K562 (cell line): ENCODE results near the gene FADS1. TPM values are rescaled to one million over a fixed set of nuclear protein-coding genes. Genes with fewer than 3 reads are reported as not detected.

ENCODE experiments used
- CAMTA2 ChIP-seq: fragments of 250-450 bp; sonication (Bioruptor Pico); conservative IDR thresholded peaks from 2 replicates; pipeline ENCODE4 v1.5.1; 2022
- ELF1 ChIP-seq: fragments of 200-800 bp; sonication (Bioruptor generic); IDR thresholded peaks from 2 replicates; pipeline ENCODE4 v1.6.1; 2016; ENCODE audit warnings: missing genetic modification characterization, missing compliant biosample characterization
- GTF2F1 ChIP-seq: IDR thresholded peaks from 2 replicates; pipeline ENCODE4 v1.6.1; 2011; ENCODE audit warnings: low read depth, low read length, improper control_type of control experiment
- KAT8 ChIP-seq: fragments of 450-650 bp; IDR thresholded peaks from 2 replicates; pipeline ENCODE4 v1.6.1; 2016; ENCODE audit warnings: low read depth, mild to moderate bottlenecking
- LARP7 ChIP-seq: fragments of 450-650 bp; IDR thresholded peaks from 2 replicates; pipeline ENCODE4 v1.6.1; 2016
- MBD1 ChIP-seq: fragments of 250-450 bp; sonication (Bioruptor Pico); IDR thresholded peaks from 2 replicates; pipeline ENCODE4 v1.8.0; 2022; ENCODE audit warnings: inconsistent platforms
- MCM2 ChIP-seq: fragments of 450-650 bp; IDR thresholded peaks from 2 replicates; pipeline ENCODE4 v1.6.1; 2017; ENCODE audit warnings: low read depth, mild to moderate bottlenecking
- MED1 ChIP-seq: sonication (generic); formaldehyde crosslinking; IDR thresholded peaks from 2 replicates; pipeline ENCODE4 v1.8.1; 2023; ENCODE audit warnings: missing genetic modification reagents, borderline replicate concordance
- NFATC3 ChIP-seq: fragments of 450-650 bp; IDR thresholded peaks from 2 replicates; pipeline ENCODE4 v1.6.1; 2017; ENCODE audit warnings: mild to moderate bottlenecking
- NR2C2 ChIP-seq, 2 experiments: fragments of 200-800 bp in 1 of 2; sonication (Bioruptor generic) in 1 of 2; sonication (generic) in 1 of 2; formaldehyde crosslinking in 1 of 2; IDR thresholded peaks; 2 replicates each; pipeline versions ENCODE4 v1.6.1 to v1.8.0; 2016 to 2022; ENCODE audit warnings: mild to moderate bottlenecking in 1 of 2, missing compliant biosample characterization in 1 of 2, missing genetic modification characterization in 1 of 2, missing genetic modification reagents in 1 of 2
- PCBP2 ChIP-seq: fragments of 200-400 bp; formaldehyde crosslinking; IDR thresholded peaks from 2 replicates; pipeline ENCODE4 v1.6.1; 2018; ENCODE audit warnings: low read length, low read depth, mild to moderate bottlenecking, moderate library complexity; ENCODE audit not compliant: poor library complexity, severe bottlenecking
- POLR3G ChIP-seq: IDR thresholded peaks from 2 replicates; pipeline ENCODE4 v1.6.1; 2011; ENCODE audit not compliant: insufficient read length, insufficient replicate concordance; ENCODE audit errors: extremely low read depth
- PRMT5 ChIP-seq: sonication (generic); formaldehyde crosslinking; IDR thresholded peaks from 2 replicates; pipeline ENCODE4 v1.5.0; 2020; ENCODE audit warnings: missing genetic modification reagents
- RBM15 ChIP-seq: fragments of 200-400 bp; formaldehyde crosslinking; IDR thresholded peaks from 2 replicates; pipeline ENCODE4 v1.6.1; 2018; ENCODE audit warnings: mild to moderate bottlenecking, low read length, moderate library complexity; ENCODE audit not compliant: insufficient read depth
- RBM17 ChIP-seq: fragments of 200-400 bp; formaldehyde crosslinking; IDR thresholded peaks from 2 replicates; pipeline ENCODE4 v1.6.1; 2017; ENCODE audit warnings: low read depth, mild to moderate bottlenecking, low read length, borderline replicate concordance
- RCOR1 ChIP-seq, 2 experiments: IDR thresholded peaks; 2 replicates each; pipeline ENCODE4 v1.6.1; 2012; ENCODE audit warnings: low read depth in 2 of 2, low read length in 2 of 2, borderline replicate concordance in 1 of 2, improper control_type of control experiment in 1 of 2
- SAFB ChIP-seq: fragments of 200-400 bp; formaldehyde crosslinking; IDR thresholded peaks from 2 replicates; pipeline ENCODE4 v1.6.1; 2017; ENCODE audit warnings: low read depth, low read length, borderline replicate concordance
- SMARCA5 ChIP-seq: fragments of 450-650 bp; IDR thresholded peaks from 2 replicates; pipeline ENCODE4 v1.6.1; 2016
- TCF3 ChIP-seq: sonication (generic); formaldehyde crosslinking; IDR thresholded peaks from 2 replicates; pipeline ENCODE4 v1.4.0; 2020; ENCODE audit warnings: mild to moderate bottlenecking, missing genetic modification reagents
- TSHZ1 ChIP-seq: fragments of 250-450 bp; sonication (Bioruptor Pico); IDR thresholded peaks from 2 replicates; pipeline ENCODE4 v1.4.0; 2020; ENCODE audit warnings: mild to moderate bottlenecking, moderate library complexity
- ZNF23 ChIP-seq: fragments of 250-450 bp; sonication (Bioruptor Pico); IDR thresholded peaks from 2 replicates; pipeline ENCODE4 v1.4.0; 2020; ENCODE audit warnings: mild to moderate bottlenecking
- ZNF431 ChIP-seq: sonication (generic); formaldehyde crosslinking; IDR thresholded peaks from 2 replicates; pipeline ENCODE4 v1.8.0; 2022; ENCODE audit warnings: mild to moderate bottlenecking, missing genetic modification reagents
- ZNF512 ChIP-seq: IDR thresholded peaks from 2 replicates; pipeline ENCODE4 v1.6.1; 2016; ENCODE audit warnings: missing genetic modification characterization, missing compliant biosample characterization
- ZNF561 ChIP-seq: fragments of 450-650 bp; formaldehyde crosslinking; conservative IDR thresholded peaks from 2 replicates; pipeline ENCODE4 v1.4.0; 2020; ENCODE audit warnings: mild to moderate bottlenecking, moderate library complexity
- polyA plus RNA-seq, 8 experiments: library from polyadenylated mRNA; depleted of rRNA in 4 of 8; stranded (reverse) in 5 of 8; unstranded in 3 of 8; fragments of >200 nt; fragmentation: Nextera tagmentation in 2 of 8; fragmentation: Illumina TruSeq in 1 of 8; extraction: Ambion mirVana in 2 of 8; extraction: Trizol in 1 of 8; gene quantifications; 2 replicates each; pipeline versions ENCODE4 v1.2.1 to v1.2.3, GENCODE V29; 2011 to 2014; ENCODE audit warnings: inconsistent platforms in 1 of 8, missing spikeins in 1 of 8
- total RNA-seq, 7 experiments: library from RNA; depleted of rRNA in 6 of 7; stranded (reverse); fragments of >200 nt in 6 of 7; fragmentation: Illumina TruSeq in 2 of 7; extraction: Trizol in 2 of 7; gene quantifications; 2 replicates each; pipeline versions ENCODE4 v1.2.1 to v1.2.3, GENCODE V29; 2011 to 2021; ENCODE audit warnings: low replicate concordance in 1 of 7

FADS1 gene
- total and polyA plus RNA-seq, 9 of the 15 experiments (the other 6 are each of a cell fraction or from before 2014, with no cell fraction given): 110 to 864 (median 364) TPM

- TF ChIP-seq POLR3G: no peak
- no peak for TF ChIP-seq NFATC3
- TF ChIP-seq TCF3 (CRISPR knock-in tag): no peak
- no peak for TF ChIP-seq RBM15
- TF ChIP-seq NR2C2 (CRISPR knock-in tag; IDR thresholded peaks at IDR 0.05): no peak
- no peak for TF ChIP-seq NR2C2 (tag; IDR thresholded peaks at IDR 0.05)
- no peak for TF ChIP-seq PRMT5 (CRISPR knock-in tag)
- no peak for TF ChIP-seq KAT8
- peak; percentile 92 for TF ChIP-seq CAMTA2
- no peak for TF ChIP-seq RBM17
- no peak for TF ChIP-seq SAFB
- no peak for TF ChIP-seq PCBP2
- TF ChIP-seq TSHZ1 (CRISPR knock-in tag): no peak
- TF ChIP-seq ELF1 (tag): no peak
- 0 out of 2 replicates have a peak, but pooled peaks have one; percentile 0 for TF ChIP-seq ZNF23 (CRISPR knock-in tag)
- TF ChIP-seq MED1 (CRISPR knock-in tag): no peak
- TF ChIP-seq MBD1 (CRISPR knock-in tag): no peak
- TF ChIP-seq SMARCA5: no peak
- no peak for TF ChIP-seq ZNF561
- peak in 1 of 2 experiments; percentile 36; a peak in 1 of 4 replicates for TF ChIP-seq RCOR1 (IDR thresholded peaks at IDR 0.05; ENCODE audit: borderline replicate concordance in 1 of 2, low read depth in 2 of 2, low read length in 2 of 2)
- no peak for TF ChIP-seq GTF2F1
- TF ChIP-seq LARP7: no peak
- TF ChIP-seq MCM2: no peak
- TF ChIP-seq ZNF431 (CRISPR knock-in tag): no peak
- no peak for TF ChIP-seq ZNF512 (tag)
These were observed 19.4 kb downstream of the FADS1 start (continued) for GRCh38 chr11:61797263-61797944.
